ENCODE data around the gene SAMHD1. TPM values are rescaled to one million over a fixed set of nuclear protein-coding genes. Genes with fewer than 3 reads are reported as not detected.
A peak's percentile ranks its signal among the peaks of the same experiment; 100 is the strongest.

The SAMHD1 gene
- polyA plus RNA-seq, 1 of the 3 experiments (the other 2 are of a cell fraction), result 5.9 TPM

DNA sequence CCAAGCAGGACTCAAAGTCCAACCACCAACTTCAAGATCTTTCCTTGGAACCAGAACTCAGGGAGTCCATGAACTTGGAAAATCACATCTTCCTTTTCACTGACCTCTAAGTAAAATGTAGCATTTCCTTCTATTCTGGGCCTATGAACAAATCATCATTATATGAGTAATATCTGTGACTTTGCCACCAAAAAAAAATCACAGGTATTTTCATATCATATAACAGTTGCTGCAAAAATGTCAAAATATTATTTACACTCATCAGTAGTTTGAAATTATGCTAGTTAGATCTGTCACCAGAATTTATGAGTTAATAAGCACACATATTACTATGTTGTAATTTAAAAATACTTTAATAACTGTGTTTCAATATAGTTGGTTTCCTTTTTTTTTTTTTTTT, 102.8 kb downstream of the SAMHD1 start:
- peak overlapping the region; percentile 57 for H3K9ac ChIP-seq

DNA sequence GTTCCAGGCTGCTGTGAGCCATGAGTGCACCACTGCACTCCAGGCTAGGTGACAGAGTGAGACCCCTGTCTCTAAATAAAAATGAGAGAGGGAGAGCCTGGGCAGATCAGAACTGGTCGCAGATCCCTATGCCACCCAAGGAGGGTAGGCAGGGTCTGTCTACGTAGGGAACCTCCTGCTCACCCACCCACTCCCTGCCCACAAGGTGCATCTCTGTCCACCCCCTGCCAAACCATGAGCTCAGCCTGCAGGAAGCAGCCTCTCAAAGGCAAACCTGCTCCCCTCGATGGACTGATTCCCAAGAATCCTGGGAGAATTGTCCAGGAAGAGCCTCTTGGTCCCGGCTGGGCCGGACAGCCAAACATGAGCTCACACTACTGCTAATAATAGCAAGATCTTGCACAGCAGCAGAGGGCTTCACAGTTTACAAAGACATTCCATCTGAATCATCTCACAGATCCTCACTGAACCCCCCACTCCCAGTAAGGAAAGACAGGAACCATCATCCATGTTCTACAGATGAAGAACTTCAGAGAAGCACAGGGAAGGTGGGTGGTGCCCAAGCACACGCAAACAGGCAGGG, 103.3 kb downstream of the SAMHD1 start:
- H3K9me2 ChIP-seq, result no peaks in the 10 kb centered on the region
- peak overlapping the region; percentile 57 for H3K9ac ChIP-seq
- no peaks in the 10 kb centered on the region for H3K36me3 ChIP-seq (replicated peaks in 1 of 2; ENCODE audit: control insufficient read depth in 1 of 2, insufficient read depth in 2 of 2, low read length in 1 of 2)
- peak overlapping the region; percentile 59 for H3K4me2 ChIP-seq
- peaks cover 23% of the 10 kb centered on the region for H3F3A ChIP-seq (replicated peaks; ENCODE audit: insufficient read depth)
- DNase-seq, result no peak
- peak overlapping the region; percentile 26 to 91; a peak in 3 of 4 replicates for H3K27ac ChIP-seq (ENCODE audit: low read depth in 2 of 2, low read length in 1 of 2)
- peak overlapping the region in 1 of 2 experiments; percentile 21; a peak in 1 of 4 replicates for H3K4me3 ChIP-seq (ENCODE audit: low read depth in 2 of 2, low read length in 1 of 2)
- ChIA-PET POLR2A (no interaction called here), CTCF (no interaction called here)
- peaks cover 92% of the 10 kb centered on the region for H3K79me2 ChIP-seq (ENCODE audit: insufficient read depth)
- no peaks in the 10 kb centered on the region for H3K9me3 ChIP-seq
- H4K20me1 ChIP-seq (ENCODE audit: insufficient read depth), result peaks cover 10% of the 10 kb centered on the region; the same call in 1 of the 2 replicates
- peaks cover 6 to 21% of the 10 kb centered on the region in 2 experiments; a peak in 2 of 4 replicates for H3K4me1 ChIP-seq (ENCODE audit: control insufficient read depth in 1 of 2, insufficient read depth in 2 of 2, low read depth in 1 of 2, low read length in 1 of 2)
- 82% methylated on average over 2 of the region's 6 CpGs for WGBS (ENCODE audit: low lambda C conversion rate)
- H2AFZ ChIP-seq (ENCODE audit: low read depth), result peak overlapping the region; percentile 48; the same call in 1 of the 2 replicates
- no peaks in the 10 kb centered on the region for H3K27me3 ChIP-seq (ENCODE audit: insufficient read depth)
- TF ChIP-seq, protein P1, sequence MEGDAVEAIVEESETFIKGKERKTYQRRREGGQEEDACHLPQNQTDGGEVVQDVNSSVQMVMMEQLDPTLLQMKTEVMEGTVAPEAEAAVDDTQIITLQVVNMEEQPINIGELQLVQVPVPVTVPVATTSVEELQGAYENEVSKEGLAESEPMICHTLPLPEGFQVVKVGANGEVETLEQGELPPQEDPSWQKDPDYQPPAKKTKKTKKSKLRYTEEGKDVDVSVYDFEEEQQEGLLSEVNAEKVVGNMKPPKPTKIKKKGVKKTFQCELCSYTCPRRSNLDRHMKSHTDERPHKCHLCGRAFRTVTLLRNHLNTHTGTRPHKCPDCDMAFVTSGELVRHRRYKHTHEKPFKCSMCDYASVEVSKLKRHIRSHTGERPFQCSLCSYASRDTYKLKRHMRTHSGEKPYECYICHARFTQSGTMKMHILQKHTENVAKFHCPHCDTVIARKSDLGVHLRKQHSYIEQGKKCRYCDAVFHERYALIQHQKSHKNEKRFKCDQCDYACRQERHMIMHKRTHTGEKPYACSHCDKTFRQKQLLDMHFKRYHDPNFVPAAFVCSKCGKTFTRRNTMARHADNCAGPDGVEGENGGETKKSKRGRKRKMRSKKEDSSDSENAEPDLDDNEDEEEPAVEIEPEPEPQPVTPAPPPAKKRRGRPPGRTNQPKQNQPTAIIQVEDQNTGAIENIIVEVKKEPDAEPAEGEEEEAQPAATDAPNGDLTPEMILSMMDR (IDR thresholded peaks at IDR 0.05), result no peak
- TF ChIP-seq, protein P2, sequence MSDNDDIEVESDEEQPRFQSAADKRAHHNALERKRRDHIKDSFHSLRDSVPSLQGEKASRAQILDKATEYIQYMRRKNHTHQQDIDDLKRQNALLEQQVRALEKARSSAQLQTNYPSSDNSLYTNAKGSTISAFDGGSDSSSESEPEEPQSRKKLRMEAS (IDR thresholded peaks at IDR 0.05; ENCODE audit: low read depth), result peak; percentile 90
- TF ChIP-seq ELF1 (IDR thresholded peaks at IDR 0.05) (0 out of 2 replicates have a peak, but pooled peaks have one; percentile 9), PBX3 (IDR thresholded peaks at IDR 0.05) (no peak), USF1 (IDR thresholded peaks at IDR 0.05; ENCODE audit: borderline replicate concordance, low read depth) (no peak), MEF2A (IDR thresholded peaks at IDR 0.05; ENCODE audit: borderline replicate concordance, low read depth) (peak; percentile 85), EP300 (IDR thresholded peaks at IDR 0.05; ENCODE audit: borderline replicate concordance in 1 of 2, low read depth in 1 of 2, low read length in 1 of 2) (no peak), TCF12 (IDR thresholded peaks at IDR 0.05) (peak; percentile 34; the same call in 1 of the 2 replicates), JUND (IDR thresholded peaks at IDR 0.05) (0 out of 2 replicates have a peak, but pooled peaks have one; percentile 38), TAF1 (IDR thresholded peaks at IDR 0.05; ENCODE audit: borderline replicate concordance, low read depth, low read length) (0 out of 2 replicates have a peak, but pooled peaks have one; percentile 6), YY1 (IDR thresholded peaks at IDR 0.05; ENCODE audit: low read depth) (no peak), GATA2 (CRISPR knock-in tag; IDR thresholded peaks at IDR 0.05) (no peak), NFIC (IDR thresholded peaks at IDR 0.05; ENCODE audit: borderline replicate concordance) (peak; percentile 26; the same call in 1 of the 2 replicates), FOSL2 (IDR thresholded peaks at IDR 0.05; ENCODE audit: borderline replicate concordance, low read depth) (peak; percentile 54; the same call in 1 of the 2 replicates)

More for the DNA sequence above, 102.8 kb downstream of the SAMHD1 start:
- POLR2A ChIA-PET, result no interaction called here
- no peaks in the 10 kb centered on the region for H3K36me3 ChIP-seq (replicated peaks in 1 of 2; ENCODE audit: control insufficient read depth in 1 of 2, insufficient read depth in 2 of 2, low read length in 1 of 2)
- DNase-seq, result no peak
- peaks cover 92% of the 10 kb centered on the region for H3K79me2 ChIP-seq (ENCODE audit: insufficient read depth)
- CTCF ChIA-PET, result interaction anchor here (2.0 kb wide), 1 partner anchor 12 kb away, joined by 5 read pairs; no protein-coding TSS in a partner anchor
- H3K9me2 ChIP-seq, result no peaks in the 10 kb centered on the region
- H3F3A ChIP-seq (replicated peaks; ENCODE audit: insufficient read depth), result peaks cover 23% of the 10 kb centered on the region
- H3K27ac ChIP-seq (ENCODE audit: low read depth in 2 of 2, low read length in 1 of 2), result peak overlapping the region; percentile 26 to 91; a peak in 3 of 4 replicates
- peaks cover 12% of the 10 kb centered on the region; the same call in 1 of the 2 replicates for H4K20me1 ChIP-seq (ENCODE audit: insufficient read depth)
- H3K4me2 ChIP-seq, result peak overlapping the region; percentile 59
- TF ChIP-seq MXI1 (IDR thresholded peaks at IDR 0.05; ENCODE audit: low read depth, low read length) (no peak), USF1 (IDR thresholded peaks at IDR 0.05; ENCODE audit: borderline replicate concordance, low read depth) (no peak)
- H3K9me3 ChIP-seq, result no peaks in the 10 kb centered on the region
- H3K4me3 ChIP-seq (ENCODE audit: low read depth in 2 of 2, low read length in 1 of 2), result peak overlapping the region in 1 of 2 experiments; percentile 21; a peak in 1 of 4 replicates
- peak overlapping the region; percentile 48; the same call in 1 of the 2 replicates for H2AFZ ChIP-seq (ENCODE audit: low read depth)
- peaks cover 6 to 21% of the 10 kb centered on the region in 2 experiments; a peak in 2 of 4 replicates for H3K4me1 ChIP-seq (ENCODE audit: control insufficient read depth in 1 of 2, insufficient read depth in 2 of 2, low read depth in 1 of 2, low read length in 1 of 2)
- H3K27me3 ChIP-seq (ENCODE audit: insufficient read depth), result no peaks in the 10 kb centered on the region
